Measurements from ENCODE around the gene CTDSP1.
A peak's percentile ranks its signal among the peaks of the same experiment; 100 is the strongest.

CTDSP1 gene

DNA sequence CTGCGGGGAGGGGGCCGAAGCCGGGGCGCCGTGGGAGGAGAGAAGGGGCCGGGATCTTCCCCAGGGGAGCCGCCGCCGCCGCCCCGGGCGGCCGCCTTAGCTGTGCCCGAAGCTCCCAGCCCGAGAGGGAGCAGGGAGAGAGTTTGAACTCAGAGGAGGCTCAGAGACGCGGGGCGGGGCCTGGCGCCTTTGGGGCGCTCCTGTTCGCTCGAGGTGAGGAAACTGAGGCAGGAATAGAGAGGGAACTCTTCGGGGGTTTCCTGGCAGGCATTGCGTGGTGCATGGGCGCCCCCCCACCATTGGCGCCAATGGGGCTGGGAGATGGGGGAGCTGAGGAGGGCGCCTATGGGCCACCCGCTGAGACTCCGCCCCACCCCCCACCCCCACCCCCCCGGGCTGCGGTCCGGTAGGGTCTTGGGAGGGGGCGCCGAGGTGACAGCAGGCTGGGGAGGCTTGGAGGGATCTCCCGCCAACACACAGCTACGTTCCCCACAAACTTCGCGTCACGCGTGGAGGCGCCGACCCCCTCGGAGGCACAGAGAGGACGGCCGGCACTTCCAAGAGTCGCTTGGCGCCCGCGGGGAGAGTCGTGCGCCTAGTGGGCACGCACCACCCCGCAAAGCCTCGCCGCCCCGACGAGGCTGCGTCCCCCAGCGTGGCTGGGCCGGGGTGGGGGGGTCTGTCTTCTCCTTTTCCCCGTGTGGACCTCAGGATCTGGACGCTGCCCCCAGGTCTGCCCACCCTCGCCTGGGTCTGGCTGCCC, 680 bp downstream of the CTDSP1 start:
- DNase-seq, result peak; percentile 59

DNA sequence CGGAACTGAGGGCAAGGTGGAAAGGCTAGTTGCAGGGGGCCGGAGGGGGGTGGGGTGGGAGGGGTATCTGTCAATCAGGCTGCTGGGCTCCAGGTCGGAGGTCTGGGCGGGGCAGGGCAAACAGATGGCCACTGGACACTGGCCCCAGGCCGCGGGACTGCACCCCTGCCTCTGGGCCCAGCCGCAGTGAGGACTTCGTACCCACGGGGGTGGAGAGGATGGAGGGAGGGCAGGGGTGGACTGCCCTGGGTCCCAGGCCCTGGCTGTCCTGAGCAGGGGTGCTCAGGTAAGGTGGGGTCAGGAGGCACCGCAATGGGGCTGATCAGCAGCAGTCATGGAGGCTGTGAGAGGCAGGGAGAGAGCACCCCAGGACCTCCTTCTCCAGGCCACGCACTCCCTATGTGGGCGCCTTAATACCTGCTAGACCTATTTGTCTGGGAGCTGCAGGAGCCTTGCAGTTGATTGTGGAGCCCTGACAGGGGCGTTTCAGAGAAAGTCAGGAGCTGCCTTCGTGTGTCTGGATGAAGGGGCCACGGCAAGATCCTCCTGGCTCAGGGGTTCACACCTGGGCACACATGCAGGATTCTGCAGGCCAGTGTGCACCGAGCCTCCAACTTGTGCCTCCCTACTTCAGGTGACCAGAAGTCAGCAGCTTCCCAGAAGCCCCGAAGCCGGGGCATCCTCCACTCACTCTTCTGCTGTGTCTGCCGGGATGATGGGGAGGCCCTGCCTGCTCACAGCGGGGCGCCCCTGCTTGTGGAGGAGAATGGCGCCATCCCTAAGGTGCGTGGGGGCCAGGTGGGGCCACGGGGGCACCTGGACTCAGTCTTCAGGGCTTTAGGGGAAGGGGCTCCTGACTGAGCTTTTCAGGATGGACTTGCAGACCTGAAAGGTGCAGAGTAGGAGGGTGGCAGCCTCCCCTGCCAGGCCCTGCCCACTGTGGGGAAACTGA, 1.5 kb downstream of the CTDSP1 start:
- DNase-seq, result peak; percentile 52

DNA sequence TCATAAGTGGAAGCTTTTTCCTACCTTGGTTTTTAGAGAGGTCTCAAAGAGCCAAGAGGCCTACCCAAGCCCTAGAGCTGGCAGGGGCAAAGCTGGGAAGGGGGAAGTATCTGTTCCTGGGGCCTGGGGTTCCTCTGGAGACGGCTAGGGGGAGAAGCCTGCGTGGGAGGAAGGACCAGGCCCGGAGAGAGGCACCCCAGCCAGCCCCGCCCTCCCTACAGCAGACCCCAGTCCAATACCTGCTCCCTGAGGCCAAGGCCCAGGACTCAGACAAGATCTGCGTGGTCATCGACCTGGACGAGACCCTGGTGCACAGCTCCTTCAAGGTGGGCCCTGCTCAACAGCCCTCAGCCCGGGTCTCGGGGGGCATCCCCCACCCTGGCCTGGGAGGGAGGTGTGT, 2.2 kb downstream of the CTDSP1 start:
- no peak for DNase-seq

DNA sequence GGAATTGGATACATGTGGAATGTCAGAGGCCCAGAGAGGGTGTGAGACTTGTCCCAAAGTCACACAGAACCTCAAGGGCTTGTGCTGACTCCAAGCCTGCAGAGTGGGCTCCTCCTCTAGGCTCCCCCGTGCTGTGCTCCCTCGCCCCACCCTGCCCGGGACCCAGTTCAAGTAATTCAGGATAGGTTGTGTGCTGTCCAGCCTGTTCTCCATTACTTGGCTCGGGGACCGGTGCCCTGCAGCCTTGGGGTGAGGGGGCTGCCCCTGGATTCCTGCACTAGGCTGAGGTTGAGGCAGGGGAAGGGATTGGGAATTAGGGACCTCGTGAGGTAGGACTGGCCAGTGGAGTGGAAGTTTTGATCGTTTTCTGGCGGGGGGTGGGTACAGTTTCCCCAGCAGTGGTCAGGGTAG, 2.8 kb downstream of the CTDSP1 start:
- no peak for DNase-seq

DNA sequence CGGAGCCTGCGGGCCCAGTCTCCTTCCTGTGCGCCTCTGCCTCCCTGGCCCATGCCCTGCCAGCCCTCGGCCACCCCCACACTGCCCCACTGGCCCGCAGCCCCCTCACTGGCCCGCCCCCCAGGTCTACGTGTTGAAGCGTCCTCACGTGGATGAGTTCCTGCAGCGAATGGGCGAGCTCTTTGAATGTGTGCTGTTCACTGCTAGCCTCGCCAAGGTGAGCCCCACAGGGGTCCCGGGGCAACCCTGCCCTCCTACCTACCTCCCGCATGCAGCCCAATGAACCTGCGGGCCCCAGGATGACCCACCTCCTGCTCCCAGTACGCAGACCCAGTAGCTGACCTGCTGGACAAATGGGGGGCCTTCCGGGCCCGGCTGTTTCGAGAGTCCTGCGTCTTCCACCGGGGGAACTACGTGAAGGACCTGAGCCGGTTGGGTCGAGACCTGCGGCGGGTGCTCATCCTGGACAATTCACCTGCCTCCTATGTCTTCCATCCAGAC, 3.3 kb downstream of the CTDSP1 start:
- DNase-seq, result no peak

DNA sequence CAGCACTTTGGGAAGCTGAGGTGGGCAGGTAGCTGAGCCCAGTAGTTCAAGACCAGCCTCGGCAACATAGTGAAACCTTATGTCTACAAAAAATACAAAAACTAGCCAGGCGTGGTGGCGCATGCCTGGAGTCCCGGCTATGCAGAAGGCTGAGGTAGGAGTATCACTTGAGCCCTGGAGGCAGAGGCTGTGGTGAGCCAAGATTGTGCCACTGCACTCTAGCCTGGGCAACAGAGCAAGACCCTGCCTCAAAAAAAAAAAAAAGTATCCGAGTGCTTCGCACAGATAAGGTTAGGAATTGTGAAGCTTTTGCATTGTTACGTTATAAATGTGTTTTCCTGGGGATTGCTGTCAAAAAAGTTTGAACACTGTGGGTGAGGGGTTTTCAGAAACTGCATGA, 4.1 kb downstream of the CTDSP1 start:
- DNase-seq, result no peak

DNA sequence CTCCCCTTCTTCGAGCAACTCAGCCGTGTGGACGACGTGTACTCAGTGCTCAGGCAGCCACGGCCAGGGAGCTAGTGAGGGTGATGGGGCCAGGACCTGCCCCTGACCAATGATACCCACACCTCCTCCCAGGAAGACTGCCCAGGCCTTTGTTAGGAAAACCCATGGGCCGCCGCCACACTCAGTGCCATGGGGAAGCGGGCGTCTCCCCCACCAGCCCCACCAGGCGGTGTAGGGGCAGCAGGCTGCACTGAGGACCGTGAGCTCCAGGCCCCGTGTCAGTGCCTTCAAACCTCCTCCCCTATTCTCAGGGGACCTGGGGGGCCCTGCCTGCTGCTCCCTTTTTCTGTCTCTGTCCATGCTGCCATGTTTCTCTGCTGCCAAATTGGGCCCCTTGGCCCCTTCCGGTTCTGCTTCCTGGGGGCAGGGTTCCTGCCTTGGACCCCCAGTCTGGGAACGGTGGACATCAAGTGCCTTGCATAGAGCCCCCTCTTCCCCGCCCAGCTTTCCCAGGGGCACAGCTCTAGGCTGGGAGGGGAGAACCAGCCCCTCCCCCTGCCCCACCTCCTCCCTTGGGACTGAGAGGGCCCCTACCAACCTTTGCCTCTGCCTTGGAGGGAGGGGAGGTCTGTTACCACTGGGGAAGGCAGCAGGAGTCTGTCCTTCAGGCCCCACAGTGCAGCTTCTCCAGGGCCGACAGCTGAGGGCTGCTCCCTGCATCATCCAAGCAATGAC, 4.8 kb downstream of the CTDSP1 start:
- no peak for DNase-seq

DNA sequence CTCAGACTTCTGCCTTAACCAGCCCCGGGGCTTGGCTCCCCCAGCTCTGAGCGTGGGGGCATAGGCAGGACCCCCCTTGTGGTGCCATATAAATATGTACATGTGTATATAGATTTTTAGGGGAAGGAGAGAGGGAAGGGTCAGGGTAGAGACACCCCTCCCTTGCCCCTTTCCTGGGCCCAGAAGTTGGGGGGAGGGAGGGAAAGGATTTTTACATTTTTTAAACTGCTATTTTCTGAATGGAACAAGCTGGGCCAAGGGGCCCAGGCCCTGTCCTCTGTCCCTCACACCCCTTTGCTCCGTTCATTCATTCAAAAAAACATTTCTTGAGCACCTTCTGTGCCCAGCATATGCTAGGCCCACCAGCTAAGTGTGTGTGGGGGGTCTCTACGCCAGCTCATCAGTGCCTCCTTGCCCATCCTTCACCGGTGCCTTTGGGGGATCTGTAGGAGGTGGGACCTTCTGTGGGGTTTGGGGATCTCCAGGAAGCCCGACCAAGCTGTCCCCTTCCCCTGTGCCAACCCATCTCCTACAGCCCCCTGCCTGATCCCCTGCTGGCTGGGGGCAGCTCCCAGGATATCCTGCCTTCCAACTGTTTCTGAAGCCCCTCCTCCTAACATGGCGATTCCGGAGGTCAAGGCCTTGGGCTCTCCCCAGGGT, 5.5 kb downstream of the CTDSP1 start:
- no peak for DNase-seq

DNA sequence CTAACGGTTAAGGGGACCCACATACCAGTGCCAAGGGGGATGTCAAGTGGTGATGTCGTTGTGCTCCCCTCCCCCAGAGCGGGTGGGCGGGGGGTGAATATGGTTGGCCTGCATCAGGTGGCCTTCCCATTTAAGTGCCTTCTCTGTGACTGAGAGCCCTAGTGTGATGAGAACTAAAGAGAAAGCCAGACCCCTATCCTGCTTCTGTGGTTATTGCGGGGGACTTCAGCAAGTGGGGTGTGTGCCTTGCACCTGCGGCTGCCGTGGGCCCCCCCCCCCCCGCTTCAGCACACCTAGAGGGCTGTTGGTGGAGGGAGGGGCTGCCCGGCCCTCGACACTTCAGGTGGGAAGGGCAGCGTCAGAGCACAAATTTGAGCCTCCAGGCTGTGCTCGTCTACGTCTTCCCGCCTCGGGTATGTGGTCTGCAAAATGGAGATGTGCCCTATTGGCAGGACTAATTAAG, 6.1 kb downstream of the CTDSP1 start:
- no peak for DNase-seq

DNA sequence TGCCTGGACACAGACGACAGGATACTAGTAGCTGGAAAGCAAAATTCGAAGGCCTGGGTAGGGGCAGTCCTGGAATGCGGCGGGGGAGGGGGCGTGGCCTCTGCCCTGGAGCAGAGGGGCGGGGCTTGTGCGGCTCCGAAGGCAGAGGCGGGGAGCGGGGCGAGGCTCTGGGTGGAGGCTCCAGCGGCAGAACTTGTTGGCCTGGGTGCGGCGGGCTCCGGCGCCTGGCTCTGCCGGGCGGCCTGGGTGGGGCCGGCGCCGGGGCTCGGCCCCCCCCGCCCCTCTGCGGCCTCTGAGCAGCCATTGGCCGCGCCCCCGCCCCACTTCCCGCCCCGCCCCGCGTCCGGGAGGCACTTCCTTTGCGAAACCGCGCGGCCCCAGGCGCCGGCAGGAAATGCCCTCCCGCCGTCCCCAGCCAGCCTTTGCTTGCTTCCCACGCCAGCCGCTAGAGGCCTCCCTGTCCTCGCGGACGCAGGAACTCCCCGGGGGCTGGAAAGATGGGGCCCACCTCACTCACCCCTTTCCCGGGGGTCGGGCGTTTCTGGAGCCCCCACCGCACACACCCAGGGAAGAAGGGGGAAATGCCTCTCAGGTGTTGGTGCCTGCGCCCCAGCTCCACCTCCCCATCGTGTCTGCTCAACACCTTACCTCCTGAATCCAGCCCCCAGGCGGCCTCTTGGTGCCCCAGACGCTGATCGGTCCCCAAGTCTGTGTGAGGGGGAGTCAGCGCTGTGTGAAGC, 6.7 kb downstream of the CTDSP1 start:
- DNase-seq, result peak; percentile 96

DNA sequence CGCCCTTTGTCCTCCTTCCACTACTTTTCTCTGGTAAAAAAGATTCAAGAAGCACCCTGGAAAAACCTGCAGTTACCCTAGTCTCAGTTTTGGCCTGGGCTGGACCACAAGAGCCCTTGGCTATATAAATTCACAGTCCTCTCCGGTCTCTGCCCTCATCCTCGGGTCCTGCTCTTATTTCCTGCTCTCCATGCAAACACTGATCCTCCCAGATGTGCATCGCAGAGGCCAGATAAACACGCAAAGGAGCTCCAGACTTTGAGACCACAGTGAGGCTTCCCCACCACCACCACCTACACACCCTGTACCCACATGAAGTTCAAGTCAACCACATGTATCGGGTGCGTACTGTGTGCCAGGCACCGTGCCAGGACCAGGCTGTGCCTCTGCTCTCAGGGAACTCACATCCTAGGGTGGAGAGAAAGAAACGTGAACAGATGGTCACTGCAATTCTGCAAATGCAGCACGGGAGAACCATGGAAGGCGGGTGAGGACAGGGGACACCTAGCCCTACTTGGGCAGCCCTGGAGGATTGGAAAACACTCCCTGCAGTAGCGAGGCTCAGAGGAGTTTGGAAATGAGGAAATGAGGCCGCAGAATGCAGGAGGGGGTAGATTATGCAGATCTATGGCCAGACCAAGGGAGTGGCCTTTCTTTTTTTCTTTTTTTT, 7.4 kb downstream of the CTDSP1 start:
- no peak for DNase-seq

DNA sequence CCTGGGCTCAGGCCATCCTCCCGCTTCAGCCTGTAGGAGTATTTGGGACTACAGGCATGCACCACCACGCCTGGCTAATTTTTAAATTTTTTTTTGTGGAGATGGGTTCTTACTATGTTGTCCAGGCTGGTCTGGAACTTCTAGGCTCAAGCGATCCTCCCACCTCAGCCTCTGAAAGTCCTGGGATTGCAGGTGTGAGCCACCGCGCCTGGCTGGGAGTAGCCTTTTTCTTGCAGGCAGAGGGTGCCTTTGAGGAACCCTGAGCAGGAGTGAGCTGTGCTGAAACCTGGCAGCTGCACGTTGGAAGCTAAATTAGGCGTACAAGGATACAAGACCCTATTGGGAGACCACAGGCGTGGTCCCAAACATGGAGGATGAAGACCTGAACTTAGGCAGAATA, 8.0 kb downstream of the CTDSP1 start:
- no peak for DNase-seq

DNA sequence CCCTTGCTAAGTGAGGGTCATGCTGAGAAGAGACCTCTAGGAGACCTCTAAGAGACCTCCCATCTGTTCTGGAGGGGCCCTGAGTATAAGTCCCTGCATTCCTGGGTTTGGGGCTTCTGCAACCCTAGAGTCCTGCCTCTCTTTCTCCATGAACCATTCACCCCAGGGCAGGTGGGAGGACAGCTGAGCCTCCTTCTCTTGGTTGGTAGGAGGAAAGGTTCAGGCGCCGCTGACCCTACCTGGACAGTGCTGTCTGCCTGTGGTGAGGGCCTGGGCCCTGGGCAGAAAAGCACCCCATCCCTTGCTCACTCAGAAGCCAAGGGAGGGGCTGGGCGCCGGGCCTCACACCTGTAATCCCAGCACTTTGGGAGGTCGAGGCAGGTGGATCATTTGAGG, 18.7 kb downstream of the CTDSP1 start:
- DNase-seq, result no peak

DNA sequence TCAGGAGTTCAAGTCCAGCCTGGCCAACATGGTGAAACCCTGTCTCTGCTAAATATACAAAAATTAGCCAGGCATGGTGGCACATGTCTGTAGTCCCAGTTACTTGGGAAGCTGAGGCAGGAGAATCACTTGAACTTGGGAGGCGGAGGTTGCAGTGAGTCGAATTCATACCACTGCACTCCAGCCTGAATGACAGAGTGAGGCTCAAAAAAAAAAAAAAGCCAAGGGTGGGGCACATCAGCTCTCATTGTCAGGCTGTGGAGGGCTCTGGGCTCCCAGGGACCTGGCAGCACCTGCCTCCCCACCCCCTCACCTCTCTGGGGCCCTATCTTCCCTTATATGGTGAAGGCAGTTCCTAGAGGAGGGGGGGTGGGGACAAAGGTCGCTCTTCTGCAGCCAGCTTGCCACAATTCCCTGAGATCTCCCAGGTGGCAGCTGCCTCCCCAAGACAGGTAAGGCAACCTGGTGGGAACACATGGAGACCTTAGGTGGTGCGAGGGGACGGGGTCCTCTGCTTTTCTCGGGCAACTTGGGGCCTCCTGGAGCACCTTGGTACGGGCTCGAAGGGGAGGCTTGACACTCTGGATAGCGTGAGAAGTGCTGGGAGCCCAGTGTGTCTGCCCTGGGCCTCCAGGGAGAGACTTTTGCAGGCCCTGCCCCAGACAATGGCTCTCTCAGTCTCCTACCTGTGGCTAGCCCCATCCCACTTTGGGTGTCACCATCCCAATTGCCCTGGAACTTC, 19.2 kb downstream of the CTDSP1 start, which contains the start of gene VIL1:
Gene VIL1, plus strand, starts transcription at position 407 of the 742 bp plus-strand sequence. CDS start 4,656 bp downstream, outside the sequence.
- DNase-seq, result no peak

DNA sequence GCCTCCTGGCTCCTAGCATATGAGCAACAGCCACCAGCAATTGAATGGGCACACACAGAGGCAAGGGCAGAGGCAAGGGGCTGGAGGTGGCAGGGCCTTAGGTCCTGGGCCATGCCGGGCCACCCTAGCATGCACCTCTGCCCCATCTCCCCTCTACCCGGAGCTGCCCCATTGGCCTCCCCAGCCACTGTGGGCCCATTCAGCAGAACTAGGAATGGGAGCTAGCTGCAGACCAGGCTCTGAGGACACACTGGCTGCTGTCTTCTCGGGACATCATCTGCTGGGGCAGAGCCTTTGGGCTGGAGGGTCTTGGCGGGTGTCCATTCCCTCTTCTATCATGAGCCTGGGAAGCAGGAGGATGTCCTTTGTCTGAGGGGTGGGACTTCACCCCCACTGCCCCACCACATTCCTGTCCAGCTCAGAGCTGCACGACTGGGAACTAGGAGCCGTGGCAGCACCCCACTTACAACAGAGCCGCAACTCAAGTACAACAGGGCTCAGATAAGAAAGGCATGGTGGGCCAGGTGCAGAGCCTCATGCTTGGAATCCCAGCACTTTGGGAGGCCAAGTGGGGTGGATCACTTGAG, 20.1 kb downstream of the CTDSP1 start:
- DNase-seq, result no peak

DNA sequence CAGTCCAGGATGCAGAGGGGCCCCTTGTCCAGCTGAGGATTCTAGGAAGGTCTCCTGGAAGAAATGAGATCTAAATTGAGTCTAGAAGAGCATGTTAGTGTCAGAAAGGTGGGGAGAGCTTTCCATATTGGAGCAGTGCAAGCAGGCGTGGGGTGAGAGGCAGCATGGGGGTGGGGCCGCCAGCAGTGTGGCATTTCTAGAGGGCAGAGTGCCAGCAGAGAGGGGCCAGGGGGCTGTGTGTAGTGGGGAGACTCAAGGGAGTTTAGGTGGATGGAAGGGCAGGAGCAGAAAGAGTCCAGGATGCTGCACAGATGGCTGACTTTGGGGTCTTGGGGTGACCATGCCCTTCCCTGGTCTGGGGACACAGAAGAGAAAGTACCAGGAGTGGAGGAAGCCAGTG, 21.4 kb downstream of the CTDSP1 start:
- DNase-seq, result no peak

DNA sequence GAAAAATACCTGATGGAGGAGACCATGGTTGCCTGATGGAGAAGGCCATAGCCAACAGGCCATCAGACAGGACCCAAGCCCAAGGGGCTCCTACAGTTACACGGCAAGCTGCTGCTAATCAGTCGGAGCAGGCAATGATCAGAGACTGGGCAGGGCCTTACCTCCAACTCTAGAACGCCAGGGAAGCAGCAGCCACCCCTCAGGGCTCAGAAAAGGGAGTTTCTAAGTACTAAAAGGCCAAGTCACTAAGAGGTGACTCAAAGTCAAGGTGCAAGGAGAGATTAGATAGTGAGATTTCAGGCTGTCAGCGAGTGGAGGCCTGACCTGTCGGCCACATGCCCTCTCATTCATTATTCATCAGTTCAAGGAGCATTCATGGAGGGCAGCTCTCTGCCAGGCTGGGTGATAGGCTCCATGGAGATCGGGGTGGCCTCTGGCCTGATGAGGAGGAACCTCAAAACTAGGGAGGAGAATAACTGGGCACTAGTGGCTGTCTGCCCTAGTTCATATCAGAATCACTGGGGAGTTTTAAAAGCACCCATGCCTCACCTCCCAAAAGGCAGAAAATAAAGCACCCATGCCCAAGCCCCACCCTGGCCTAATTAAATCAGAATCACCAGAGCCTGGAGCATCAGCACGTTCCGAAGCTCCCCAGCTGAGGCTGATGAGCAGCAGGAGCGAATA, 22.9 kb downstream of the CTDSP1 start:
- no peak for DNase-seq

DNA sequence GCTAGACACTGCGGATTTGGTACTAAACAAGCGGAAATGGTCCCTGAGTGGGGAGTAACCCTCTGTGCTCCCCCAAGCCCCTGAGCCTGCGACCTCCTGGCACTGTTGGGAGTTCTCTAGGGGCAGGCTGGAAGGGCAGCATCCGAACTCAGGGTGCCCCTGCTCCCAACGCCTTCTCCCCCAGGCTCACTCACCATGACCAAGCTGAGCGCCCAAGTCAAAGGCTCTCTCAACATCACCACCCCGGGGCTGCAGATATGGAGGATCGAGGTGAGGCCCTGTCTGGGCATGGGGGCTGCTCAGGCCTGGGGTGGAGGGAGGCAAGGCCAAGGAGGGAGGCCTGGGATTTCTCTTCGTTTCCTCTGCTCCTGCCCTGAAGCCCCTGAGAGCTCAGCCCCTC, 23.9 kb downstream of the CTDSP1 start:
- DNase-seq, result no peak

DNA sequence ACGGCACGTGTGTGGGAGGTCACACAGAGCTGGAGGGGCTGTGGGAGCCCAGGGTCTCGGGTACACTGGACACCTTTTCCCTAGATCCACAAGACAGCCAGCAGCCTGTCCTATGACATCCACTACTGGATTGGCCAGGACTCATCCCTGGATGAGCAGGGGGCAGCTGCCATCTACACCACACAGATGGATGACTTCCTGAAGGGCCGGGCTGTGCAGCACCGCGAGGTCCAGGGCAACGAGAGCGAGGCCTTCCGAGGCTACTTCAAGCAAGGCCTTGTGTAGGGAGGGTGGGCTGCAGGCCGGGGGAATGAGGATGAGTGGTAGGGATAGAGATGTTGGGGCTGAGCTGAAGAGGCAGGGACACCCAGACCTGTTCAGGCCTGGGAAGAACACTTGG, 25.9 kb downstream of the CTDSP1 start:
- DNase-seq, result no peak
